ENCODE results near the gene LRRC53.

The LRRC53 gene

GRCh38 chr1:74431531-74431930 lies 80.9 kb downstream of the LRRC53 start:
- no peak for DNase-seq (ENCODE audit: low spot score)

- DNase-seq (ENCODE audit: low spot score) = no peak
Observed at GRCh38 chr1:74430342-74430934, 82.0 kb downstream of the LRRC53 start.

- no peak for DNase-seq (ENCODE audit: low spot score)
Observed at GRCh38 chr1:74429580-74429979, 82.8 kb downstream of the LRRC53 start.

GRCh38 chr1:74427681-74428080 lies 84.7 kb downstream of the LRRC53 start:
- no peak for DNase-seq (ENCODE audit: low spot score)

GRCh38 chr1:74426208-74426937 lies 86.0 kb downstream of the LRRC53 start:
- no peak for DNase-seq (ENCODE audit: low spot score)

- no peak for DNase-seq (ENCODE audit: low spot score)
Observed at GRCh38 chr1:74425676-74426075, 86.7 kb downstream of the LRRC53 start.

GRCh38 chr1:74423471-74423870 lies 88.9 kb downstream of the LRRC53 start:
- no peak for DNase-seq (ENCODE audit: low spot score)

GRCh38 chr1:74422421-74423292 lies 89.8 kb downstream of the LRRC53 start:
- DNase-seq (ENCODE audit: low spot score) = no peak

GRCh38 chr1:74420467-74420866 lies 91.9 kb downstream of the LRRC53 start:
- no peak for DNase-seq (ENCODE audit: low spot score)
